SIG-M5 treated with dmso at 0.1 percent for 504 hours (cell line): Measurements from ENCODE around the gene SLC29A4.

Source experiments
- DNase-seq: peaks from one replicate; lab custom pipeline; 2025; ENCODE audit not compliant: unreplicated experiment; lab: John Stamatoyannopoulos, UW

SLC29A4 gene

GRCh38 chr7:5350600-5351385 lies 68.0 kb downstream of the SLC29A4 start:
- DNase-seq: no peak

GRCh38 chr7:5351507-5352265 lies 68.9 kb downstream of the SLC29A4 start:
- no peak for DNase-seq

GRCh38 chr7:5352440-5353010 lies 69.8 kb downstream of the SLC29A4 start:
- DNase-seq: no peak

- no peak for DNase-seq
Measured at GRCh38 chr7:5354460-5355232, 71.9 kb downstream of the SLC29A4 start.
